ENCODE results near the gene ABCC8.

ABCC8 gene

GRCh38 chr11:17476317-17477083 lies at the start of gene ABCC8:
Gene ABCC8 (minus strand): TSS chr11:17476845. CDS start chr11:17476776, 69 bp downstream.
- no peak for TF ChIP-seq POLR2AphosphoS5 (IDR thresholded peaks at IDR 0.05; ENCODE audit: borderline replicate concordance, low read depth, low read length)
- TF ChIP-seq FOXP2 (optimal IDR thresholded peaks at IDR 0.05; ENCODE audit: control extremely low read depth, extremely low read length, insufficient read depth) = no peak
- TF ChIP-seq EZH2 (IDR thresholded peaks at IDR 0.05) = no peak
- no peak within 1 kb of the TSS for H3K4me3 ChIP-seq
- no peak within 1 kb of the TSS for H3K27ac ChIP-seq
- no peak within 1 kb of the TSS for H3K9ac ChIP-seq (ENCODE audit: insufficient read length)
- no peaks in the 10 kb centered on the region for H3K9me3 ChIP-seq (ENCODE audit: low read depth, low read length)
- DNase-seq (ENCODE audit: low read depth, low spot score) = no peak
- H3K36me3 ChIP-seq (ENCODE audit: insufficient read depth, low read length) = no peaks in the 10 kb centered on the region

DNA sequence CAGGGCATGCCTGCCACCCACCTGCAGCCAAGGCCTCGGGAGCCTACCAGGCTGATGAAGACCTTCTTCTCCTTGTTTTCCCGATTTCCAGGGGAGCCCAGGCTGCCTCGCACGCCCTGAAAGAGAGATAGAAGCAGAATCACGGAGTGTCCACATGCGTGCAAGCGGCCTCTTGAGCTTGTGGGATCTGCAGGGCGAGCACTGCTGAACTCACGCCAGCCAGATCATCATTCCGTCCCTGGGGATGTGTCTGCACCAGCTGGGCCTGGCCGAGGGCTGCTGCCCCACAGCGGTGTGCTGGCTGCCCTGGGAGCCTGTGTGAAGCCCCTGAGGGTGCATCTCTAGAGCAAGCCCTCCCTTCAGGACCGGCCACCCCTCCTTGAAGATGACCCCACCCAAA lies 49.7 kb upstream of the ABCC8 start:
- Histone ChIP-seq H3K27ac (no peak overlapping the region), H3K9ac (ENCODE audit: insufficient read length) (no peak overlapping the region), H3K9me3 (ENCODE audit: low read depth, low read length) (no peaks in the 10 kb centered on the region), H3K36me3 (ENCODE audit: insufficient read depth, low read length) (no peaks in the 10 kb centered on the region), H3K4me3 (no peak overlapping the region)
- no peak for TF ChIP-seq EZH2 (IDR thresholded peaks at IDR 0.05)
- no peak for TF ChIP-seq FOXP2 (optimal IDR thresholded peaks at IDR 0.05; ENCODE audit: control extremely low read depth, extremely low read length, insufficient read depth)
- no peak for TF ChIP-seq POLR2AphosphoS5 (IDR thresholded peaks at IDR 0.05; ENCODE audit: borderline replicate concordance, low read depth, low read length)
- no peak for DNase-seq (ENCODE audit: low read depth, low spot score)

- H3K27ac ChIP-seq = no peak overlapping the region
- no peaks in the 10 kb centered on the region for H3K9me3 ChIP-seq (ENCODE audit: low read depth, low read length)
- DNase-seq (ENCODE audit: low read depth, low spot score) = no peak
- no peak overlapping the region for H3K9ac ChIP-seq (ENCODE audit: insufficient read length)
- TF ChIP-seq FOXP2 (optimal IDR thresholded peaks at IDR 0.05; ENCODE audit: control extremely low read depth, extremely low read length, insufficient read depth) (no peak), POLR2AphosphoS5 (IDR thresholded peaks at IDR 0.05; ENCODE audit: borderline replicate concordance, low read depth, low read length) (no peak), EZH2 (IDR thresholded peaks at IDR 0.05) (no peak)
- H3K36me3 ChIP-seq (ENCODE audit: insufficient read depth, low read length) = no peaks in the 10 kb centered on the region
- H3K4me3 ChIP-seq = no peak overlapping the region
Measured at GRCh38 chr11:17525570-17525969, 48.9 kb upstream of the ABCC8 start.

DNA sequence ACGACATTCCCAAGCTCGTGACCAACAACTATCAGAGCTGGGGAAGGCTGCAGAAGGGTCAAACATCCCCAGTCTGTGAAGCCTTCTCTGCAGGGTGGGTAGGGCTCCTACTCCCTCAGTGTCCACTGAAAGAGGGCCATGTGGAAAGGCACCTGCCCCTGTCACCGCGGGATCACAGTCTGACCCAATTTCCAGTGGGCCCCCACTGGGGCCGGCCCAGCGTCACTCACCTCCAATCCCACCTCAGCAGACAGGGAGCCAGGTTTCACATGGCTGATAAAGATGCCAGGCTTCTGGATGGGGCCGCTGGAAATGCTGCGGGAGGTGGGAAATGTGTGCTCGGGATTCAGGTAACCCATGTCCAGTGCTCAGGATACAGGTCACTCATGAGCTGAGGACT lies 47.6 kb upstream of the ABCC8 start:
- Histone ChIP-seq H3K36me3 (ENCODE audit: insufficient read depth, low read length) (no peaks in the 10 kb centered on the region), H3K27ac (no peak overlapping the region), H3K9ac (ENCODE audit: insufficient read length) (no peak overlapping the region), H3K9me3 (ENCODE audit: low read depth, low read length) (no peaks in the 10 kb centered on the region), H3K4me3 (no peak overlapping the region)
- DNase-seq (ENCODE audit: low read depth, low spot score) = no peak
- TF ChIP-seq EZH2 (IDR thresholded peaks at IDR 0.05) (no peak), FOXP2 (optimal IDR thresholded peaks at IDR 0.05; ENCODE audit: control extremely low read depth, extremely low read length, insufficient read depth) (no peak), POLR2AphosphoS5 (IDR thresholded peaks at IDR 0.05; ENCODE audit: borderline replicate concordance, low read depth, low read length) (no peak)

GRCh38 chr11:17522655-17523054 lies 46.0 kb upstream of the ABCC8 start:
- no peak overlapping the region for H3K9ac ChIP-seq (ENCODE audit: insufficient read length)

DNA sequence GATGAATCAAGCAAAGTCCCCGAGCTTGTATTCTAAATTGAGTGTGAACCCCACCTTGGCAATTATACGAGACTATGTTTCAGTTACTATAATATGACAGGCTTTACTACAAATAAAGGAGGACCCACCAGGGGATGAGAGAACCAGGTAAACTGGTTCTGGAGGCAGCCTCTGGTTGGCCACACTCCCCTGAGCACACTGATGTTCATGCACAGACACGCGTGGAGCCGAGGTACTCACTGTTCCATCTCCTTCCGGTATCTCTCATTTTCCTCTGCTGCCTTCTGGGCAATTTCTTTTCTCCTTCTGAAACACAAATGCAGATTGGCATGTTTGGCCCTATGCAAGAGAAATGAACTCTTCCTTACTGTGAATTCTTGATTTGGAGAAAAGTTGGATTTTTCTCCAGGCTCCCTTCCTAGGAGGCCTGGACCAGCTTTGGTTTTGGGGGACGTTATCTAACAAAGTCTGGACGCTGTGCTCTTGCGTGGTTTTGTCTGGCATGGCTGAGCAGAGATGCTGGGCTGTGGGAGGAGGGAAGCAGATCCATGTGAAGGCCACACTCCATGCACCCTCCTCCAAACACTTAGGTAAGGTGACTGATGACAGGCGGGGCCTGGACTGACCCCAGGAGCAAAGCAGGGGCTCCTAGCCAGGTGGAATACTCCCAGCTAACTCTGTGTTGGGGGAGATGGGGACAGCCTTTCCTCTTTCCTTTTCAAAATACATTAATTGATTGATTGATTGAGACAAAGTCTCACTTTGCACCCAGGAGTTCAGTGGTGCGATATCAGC lies 44.7 kb upstream of the ABCC8 start:
- H3K36me3 ChIP-seq (ENCODE audit: insufficient read depth, low read length) = no peaks in the 10 kb centered on the region
- TF ChIP-seq EZH2 (IDR thresholded peaks at IDR 0.05) = no peak
- TF ChIP-seq FOXP2 (optimal IDR thresholded peaks at IDR 0.05; ENCODE audit: control extremely low read depth, extremely low read length, insufficient read depth) = no peak
- no peak for TF ChIP-seq POLR2AphosphoS5 (IDR thresholded peaks at IDR 0.05; ENCODE audit: borderline replicate concordance, low read depth, low read length)
- H3K9ac ChIP-seq (ENCODE audit: insufficient read length) = no peak overlapping the region
- no peak overlapping the region for H3K27ac ChIP-seq
- DNase-seq (ENCODE audit: low read depth, low spot score) = no peak
- no peaks in the 10 kb centered on the region for H3K9me3 ChIP-seq (ENCODE audit: low read depth, low read length)
- H3K4me3 ChIP-seq = no peak overlapping the region

More at GRCh38 chr11:17522655-17523054, 46.0 kb upstream of the ABCC8 start:
- no peak for DNase-seq (ENCODE audit: low read depth, low spot score)
- Histone ChIP-seq H3K9me3 (ENCODE audit: low read depth, low read length) (no peaks in the 10 kb centered on the region), H3K36me3 (ENCODE audit: insufficient read depth, low read length) (no peaks in the 10 kb centered on the region), H3K27ac (no peak overlapping the region), H3K4me3 (no peak overlapping the region)
- TF ChIP-seq FOXP2 (optimal IDR thresholded peaks at IDR 0.05; ENCODE audit: control extremely low read depth, extremely low read length, insufficient read depth) = no peak
- no peak for TF ChIP-seq POLR2AphosphoS5 (IDR thresholded peaks at IDR 0.05; ENCODE audit: borderline replicate concordance, low read depth, low read length)
- no peak for TF ChIP-seq EZH2 (IDR thresholded peaks at IDR 0.05)

DNA sequence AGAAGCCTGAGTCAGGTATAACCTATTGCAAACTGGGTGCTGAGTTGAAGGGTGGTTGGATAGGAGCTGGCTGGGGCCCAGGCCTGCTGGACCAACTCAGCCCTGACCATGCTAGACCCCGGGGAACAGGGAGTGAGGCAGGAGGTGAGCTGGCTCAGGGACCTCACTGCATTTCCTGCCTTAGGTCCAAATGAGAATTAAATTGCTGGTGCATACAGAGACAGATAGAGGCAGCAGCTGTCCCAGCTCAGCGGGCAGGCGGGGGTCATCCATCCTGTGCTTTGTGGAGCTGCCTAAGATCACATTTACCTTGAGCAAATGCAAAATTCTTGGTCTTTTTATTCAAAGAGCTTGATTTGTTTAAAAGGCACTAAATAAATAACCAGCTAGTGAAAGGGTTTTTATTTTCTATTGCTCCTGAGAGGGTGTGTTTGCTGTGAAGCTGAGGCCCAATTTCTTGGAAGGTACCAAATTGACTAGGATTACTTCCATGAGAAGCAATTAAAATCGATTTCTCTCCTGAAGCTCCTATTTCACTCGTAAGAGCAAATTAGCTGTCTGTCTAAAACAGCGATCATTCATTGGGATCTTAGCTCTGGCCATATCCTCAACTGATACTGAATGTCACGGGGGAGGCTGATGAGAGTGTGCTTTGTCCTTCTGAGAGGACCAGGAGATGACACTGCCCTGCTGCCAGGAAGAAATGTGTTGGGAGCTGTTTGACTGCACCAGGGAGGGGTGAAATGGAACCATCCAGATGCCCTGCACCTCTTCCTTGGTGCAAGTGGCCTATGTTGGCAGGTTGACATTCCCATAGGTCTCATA lies 42.6 kb upstream of the ABCC8 start:
- H3K4me3 ChIP-seq = no peak overlapping the region
- H3K36me3 ChIP-seq (ENCODE audit: insufficient read depth, low read length) = no peaks in the 10 kb centered on the region
- no peak overlapping the region for H3K27ac ChIP-seq
- H3K9me3 ChIP-seq (ENCODE audit: low read depth, low read length) = no peaks in the 10 kb centered on the region
- TF ChIP-seq FOXP2 (optimal IDR thresholded peaks at IDR 0.05; ENCODE audit: control extremely low read depth, extremely low read length, insufficient read depth) (no peak), EZH2 (IDR thresholded peaks at IDR 0.05) (no peak), POLR2AphosphoS5 (IDR thresholded peaks at IDR 0.05; ENCODE audit: borderline replicate concordance, low read depth, low read length) (no peak)
- no peak for DNase-seq (ENCODE audit: low read depth, low spot score)
- H3K9ac ChIP-seq (ENCODE audit: insufficient read length) = no peak overlapping the region

GRCh38 chr11:17518366-17518765 lies 41.7 kb upstream of the ABCC8 start:
- H3K27ac ChIP-seq = no peak overlapping the region
- H3K9ac ChIP-seq (ENCODE audit: insufficient read length) = no peak overlapping the region
- TF ChIP-seq POLR2AphosphoS5 (IDR thresholded peaks at IDR 0.05; ENCODE audit: borderline replicate concordance, low read depth, low read length) (no peak), FOXP2 (optimal IDR thresholded peaks at IDR 0.05; ENCODE audit: control extremely low read depth, extremely low read length, insufficient read depth) (no peak)
- H3K36me3 ChIP-seq (ENCODE audit: insufficient read depth, low read length) = no peaks in the 10 kb centered on the region
- no peak for DNase-seq (ENCODE audit: low read depth, low spot score)
- H3K9me3 ChIP-seq (ENCODE audit: low read depth, low read length) = no peaks in the 10 kb centered on the region
- no peak overlapping the region for H3K4me3 ChIP-seq

Data from SK-N-MC (cell line).